ENCODE measurements around the gene LARP1.
"Not testable (repeated sequence)": the region's sequence is repeated elsewhere in the genome, so short reads cannot be mapped to it uniquely, and the experiment has no call there.

GRCh38 chr5:154822896-154823295 lies 67.7 kb downstream of the LARP1 start:
- TF ChIP-seq CTCF (conservative IDR thresholded peaks at IDR 0.05; ENCODE audit: low read depth, low read length); EZH2phosphoT487 (IDR thresholded peaks at IDR 0.05; ENCODE audit: borderline replicate concordance, low read length): not testable (repeated sequence)
